Choroid plexus epithelial cell (primary cell): Measurements from ENCODE around the gene KLHL21.

Experiments used
- DNase-seq: peaks from one replicate; pipeline ENCODE4 v3.0.0-alpha.2; 2010; ENCODE audit warnings: low read depth
- H3K4me3 ChIP-seq: 2 replicates; pipeline ENCODE4 v1.5.1; 2011; ENCODE audit warnings: low read depth, mild to moderate bottlenecking, control low read depth, low read length, moderate library complexity
- TF ChIP-seq, protein P1 (sequence below): conservative IDR thresholded peaks from 2 replicates; pipeline ENCODE4 v1.5.1; 2011; ENCODE audit warnings: low read depth, mild to moderate bottlenecking, control low read depth, inconsistent platforms, low read length, moderate library complexity

Gene KLHL21

GRCh38 chr1:6592441-6592840, 10.2 kb downstream of the KLHL21 start:
- DNase-seq, result no peak
- TF ChIP-seq, protein P1, sequence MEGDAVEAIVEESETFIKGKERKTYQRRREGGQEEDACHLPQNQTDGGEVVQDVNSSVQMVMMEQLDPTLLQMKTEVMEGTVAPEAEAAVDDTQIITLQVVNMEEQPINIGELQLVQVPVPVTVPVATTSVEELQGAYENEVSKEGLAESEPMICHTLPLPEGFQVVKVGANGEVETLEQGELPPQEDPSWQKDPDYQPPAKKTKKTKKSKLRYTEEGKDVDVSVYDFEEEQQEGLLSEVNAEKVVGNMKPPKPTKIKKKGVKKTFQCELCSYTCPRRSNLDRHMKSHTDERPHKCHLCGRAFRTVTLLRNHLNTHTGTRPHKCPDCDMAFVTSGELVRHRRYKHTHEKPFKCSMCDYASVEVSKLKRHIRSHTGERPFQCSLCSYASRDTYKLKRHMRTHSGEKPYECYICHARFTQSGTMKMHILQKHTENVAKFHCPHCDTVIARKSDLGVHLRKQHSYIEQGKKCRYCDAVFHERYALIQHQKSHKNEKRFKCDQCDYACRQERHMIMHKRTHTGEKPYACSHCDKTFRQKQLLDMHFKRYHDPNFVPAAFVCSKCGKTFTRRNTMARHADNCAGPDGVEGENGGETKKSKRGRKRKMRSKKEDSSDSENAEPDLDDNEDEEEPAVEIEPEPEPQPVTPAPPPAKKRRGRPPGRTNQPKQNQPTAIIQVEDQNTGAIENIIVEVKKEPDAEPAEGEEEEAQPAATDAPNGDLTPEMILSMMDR, result no peak
- H3K4me3 ChIP-seq, result no peak overlapping the region

- no peak for DNase-seq
- no peak overlapping the region for H3K4me3 ChIP-seq
- TF ChIP-seq, protein P1, result no peak
Observed at GRCh38 chr1:6591644-6592043, 11.0 kb downstream of the KLHL21 start.

DNA sequence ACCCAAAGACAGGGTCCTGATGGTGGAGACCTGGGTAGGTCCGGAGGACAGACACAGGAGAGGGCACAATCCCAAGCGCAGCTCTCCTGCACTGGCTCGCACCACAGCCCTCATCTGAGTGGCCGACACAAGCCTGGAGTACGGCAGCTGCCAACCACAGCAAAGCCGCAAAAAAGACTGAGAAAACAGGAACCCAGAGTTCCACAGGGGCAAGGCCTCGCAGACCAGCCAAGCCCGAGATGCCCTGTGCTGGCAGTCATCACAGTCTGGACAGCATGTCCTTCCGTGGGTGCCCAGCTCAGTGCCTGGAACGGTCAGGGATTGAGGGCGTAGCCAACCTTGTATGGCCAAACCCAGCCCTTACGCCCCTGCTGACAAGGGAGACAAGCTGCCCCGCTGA, 11.4 kb downstream of the KLHL21 start:
- DNase-seq, result no peak
- no peak overlapping the region for H3K4me3 ChIP-seq
- TF ChIP-seq, protein P1, result no peak

DNA sequence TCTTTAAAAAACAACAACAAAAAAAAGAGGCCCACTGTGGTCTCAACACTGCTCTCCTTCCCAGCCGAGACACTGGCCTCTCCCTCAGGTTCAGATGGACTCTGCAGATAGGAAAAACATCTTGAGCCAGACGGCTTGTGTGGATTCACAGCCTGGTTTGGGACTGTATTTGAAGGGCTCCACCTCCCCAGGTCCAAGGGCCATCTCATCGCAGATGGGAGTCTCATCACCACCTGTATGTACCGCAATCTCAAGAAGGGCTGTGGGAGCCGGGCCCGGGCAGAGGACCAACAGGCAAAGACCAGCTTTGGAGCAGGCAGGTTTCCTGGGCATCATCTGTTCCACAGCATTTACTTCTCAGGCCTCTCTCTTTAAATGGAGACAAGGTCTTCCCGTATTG, 12.6 kb downstream of the KLHL21 start:
- no peak for DNase-seq
- H3K4me3 ChIP-seq, result no peak overlapping the region
- TF ChIP-seq, protein P1, result no peak

DNA sequence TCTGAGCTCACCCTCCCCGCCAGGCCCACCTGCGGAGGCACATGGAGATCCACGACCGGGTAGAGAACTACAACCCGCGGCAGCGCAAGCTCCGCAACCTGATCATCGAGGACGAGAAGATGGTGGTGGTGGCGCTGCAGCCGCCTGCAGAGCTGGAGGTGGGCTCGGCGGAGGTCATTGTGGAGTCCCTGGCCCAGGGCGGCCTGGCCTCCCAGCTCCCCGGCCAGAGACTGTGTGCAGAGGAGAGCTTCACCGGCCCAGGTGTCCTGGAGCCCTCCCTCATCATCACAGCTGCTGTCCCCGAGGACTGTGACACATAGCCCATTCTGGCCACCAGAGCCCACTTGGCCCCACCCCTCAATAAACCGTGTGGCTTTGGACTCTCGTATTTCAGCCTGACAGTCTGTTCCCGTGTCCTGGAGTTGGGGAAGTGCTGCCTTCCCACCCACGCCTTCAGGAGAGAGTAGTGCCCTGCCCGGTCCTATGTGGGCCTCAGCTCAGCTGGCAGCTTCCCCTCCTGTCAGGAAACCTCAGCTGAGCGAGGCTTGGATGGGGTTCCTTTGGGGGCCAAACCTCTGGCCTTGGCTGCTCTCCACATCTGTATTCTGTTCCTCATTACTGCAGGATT, 13.7 kb downstream of the KLHL21 start:
- TF ChIP-seq, protein P1, result no peak
- H3K4me3 ChIP-seq, result no peak overlapping the region
- no peak for DNase-seq

- no peak for DNase-seq
- H3K4me3 ChIP-seq, result no peak overlapping the region
- TF ChIP-seq, protein P1, result no peak
Observed at GRCh38 chr1:6588128-6588892, 14.4 kb downstream of the KLHL21 start.
